Ascending aorta (tissue), 2 donors: Measurements from ENCODE around the gene MAST3. TPM values are rescaled to one million over a fixed set of nuclear protein-coding genes. Genes with fewer than 3 reads are reported as not detected.

Experiments
- DNase-seq, 2 donors: peaks; one replicate each; pipeline ENCODE4 v3.0.0-alpha.2; 2019; ENCODE audit warnings: low spot score in 2 of 2
- H3K27ac ChIP-seq, 2 donors: fragments of 200-600 bp; sonication (generic); one replicate each; pipeline ENCODE4 v1.5.1; 2016 to 2017; ENCODE audit warnings: mild to moderate bottlenecking in 1 of 2
- H3K27me3 ChIP-seq: fragments of 200-600 bp; sonication (generic); one replicate; pipeline ENCODE4 v1.5.1; 2017
- H3K36me3 ChIP-seq, 2 donors: fragments of 200-600 bp; sonication (generic); one replicate each; pipeline ENCODE4 v1.5.1; 2016
- H3K4me1 ChIP-seq, 2 donors: fragments of 200-600 bp; sonication (generic); one replicate each; pipeline ENCODE4 v1.5.1; 2016 to 2017; ENCODE audit warnings: mild to moderate bottlenecking in 1 of 2
- H3K4me3 ChIP-seq, 2 donors: fragments of 200-600 bp; sonication (generic); one replicate each; pipeline ENCODE4 v1.5.1; 2016 to 2017; ENCODE audit warnings: mild to moderate bottlenecking in 1 of 2
- H3K9me3 ChIP-seq, 2 donors: fragments of 200-600 bp; sonication (generic); one replicate each; pipeline ENCODE4 v1.5.1; 2016
- CTCF ChIP-seq, 3 experiments: fragments of 200-600 bp in 2 of 3; fragments of 450-650 bp in 1 of 3; sonication (generic) in 2 of 3; IDR thresholded peaks; one replicate each; pipeline ENCODE4 v1.5.1; 2016 to 2019; ENCODE audit warnings: antibody characterized with exemption in 3 of 3, mild to moderate bottlenecking in 1 of 3, moderate library complexity in 1 of 3
- intact Hi-C: fragments of 100-400 bp; cut with DNase I; formaldehyde crosslinking; loops from one replicate; pipeline ENCODE4 v1.15.1; 2023
- total RNA-seq: library from RNA; depleted of rRNA; stranded (reverse); fragments of >200 nt; gene quantifications from one replicate; pipeline ENCODE4 v1.1.0, GENCODE V29; 2016

The MAST3 gene
- total RNA-seq, 1 donor from 2014 or later = 32.8 TPM

DNA sequence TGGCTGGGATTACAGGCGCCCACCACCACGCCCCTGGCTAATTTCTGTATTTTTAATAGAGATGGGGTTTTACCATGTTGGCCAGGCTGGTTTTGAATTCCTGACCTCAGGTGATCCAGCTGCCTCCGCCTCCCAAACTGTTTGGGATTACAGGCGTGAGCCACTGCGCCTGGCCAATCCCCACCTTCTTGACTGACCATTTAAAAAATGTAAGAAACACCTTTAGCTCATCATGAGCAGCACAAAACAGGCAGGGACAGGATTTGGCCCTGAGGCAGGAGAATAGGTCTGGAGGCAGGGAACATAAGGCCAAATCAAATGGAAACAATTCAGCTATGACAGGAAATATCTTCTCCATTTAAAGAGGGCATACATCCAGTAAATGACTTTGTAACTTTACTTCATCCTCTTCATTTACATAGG is 94.1 kb downstream of the MAST3 start:
- no peaks in the 10 kb centered on the region for H3K9me3 ChIP-seq
- H3K27me3 ChIP-seq = no peaks in the 10 kb centered on the region
- DNase-seq = no peak
- H3K27ac ChIP-seq = peak overlapping the region; percentile 87 to 92
- peaks cover 10 to 11% of the 10 kb centered on the region in 2 donors for H3K4me1 ChIP-seq
- no peak for TF ChIP-seq CTCF (IDR thresholded peaks at IDR 0.05)
- H3K36me3 ChIP-seq = peaks cover 0 to 9% of the 10 kb centered on the region in 2 donors
- H3K4me3 ChIP-seq = peak overlapping the region; percentile 67 to 71
- intact Hi-C loops = loop anchor here (1.0 to 5.0 kb wide), 3 partner anchors 33 to 136 kb away; no protein-coding TSS in a partner anchor

DNA sequence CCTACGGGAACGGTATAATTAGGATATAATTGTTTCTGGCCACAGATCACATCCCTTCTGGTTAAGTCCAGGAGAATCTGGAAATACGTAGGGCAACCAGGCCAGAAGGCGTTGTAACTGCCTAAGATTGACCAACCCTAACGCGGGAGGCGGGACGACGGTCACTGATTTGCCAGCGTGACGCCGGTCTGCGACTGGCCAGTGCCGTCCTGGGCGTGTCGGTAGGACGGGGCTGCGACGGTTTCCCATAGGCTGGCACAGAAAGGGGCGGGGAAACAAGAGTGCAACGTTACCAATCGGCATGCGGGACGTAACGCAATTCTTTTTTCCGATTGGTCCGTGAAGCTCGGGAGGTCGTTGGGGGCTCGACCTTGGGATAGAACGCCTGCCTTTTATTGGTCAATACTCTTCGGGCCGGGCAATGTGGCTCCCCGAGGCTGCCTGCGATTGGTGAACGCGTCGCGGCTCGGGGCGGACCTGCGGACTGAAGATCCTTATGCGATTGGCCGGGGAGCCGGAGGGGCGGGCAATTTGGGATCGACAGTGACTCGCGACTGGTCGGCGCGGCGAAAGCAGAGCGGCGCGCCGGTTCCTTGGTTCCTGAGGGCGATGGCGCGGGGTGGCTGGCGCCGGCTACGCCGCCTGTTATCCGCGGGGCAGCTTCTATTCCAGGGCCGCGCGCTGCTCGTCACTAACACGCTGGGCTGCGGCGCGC is 95.3 kb downstream of the MAST3 start, which contains the start of gene MPV17L2:
Gene MPV17L2 (plus strand): TSS at position 546 of the 715 bp plus-strand sequence. CDS start 64 bp downstream, at position 610.
- peak; percentile 98 to 100 for DNase-seq
- Histone ChIP-seq H3K9me3 (no peaks in the 10 kb centered on the region), H3K4me1 (peaks cover 10 to 11% of the 10 kb centered on the region in 2 donors), H3K27ac (peak within 1 kb of the TSS; percentile 87 to 92), H3K27me3 (no peaks in the 10 kb centered on the region), H3K4me3 (peak within 1 kb of the TSS; percentile 84 to 96), H3K36me3 (peaks cover 0 to 12% of the 10 kb centered on the region in 2 donors)
- TF ChIP-seq CTCF (IDR thresholded peaks at IDR 0.05) = no peak
- intact Hi-C loops = loop anchor here (1.0 to 5.0 kb wide), 4 partner anchors 11 to 134 kb away; partner anchors contain the start of gene RAB3A

DNA sequence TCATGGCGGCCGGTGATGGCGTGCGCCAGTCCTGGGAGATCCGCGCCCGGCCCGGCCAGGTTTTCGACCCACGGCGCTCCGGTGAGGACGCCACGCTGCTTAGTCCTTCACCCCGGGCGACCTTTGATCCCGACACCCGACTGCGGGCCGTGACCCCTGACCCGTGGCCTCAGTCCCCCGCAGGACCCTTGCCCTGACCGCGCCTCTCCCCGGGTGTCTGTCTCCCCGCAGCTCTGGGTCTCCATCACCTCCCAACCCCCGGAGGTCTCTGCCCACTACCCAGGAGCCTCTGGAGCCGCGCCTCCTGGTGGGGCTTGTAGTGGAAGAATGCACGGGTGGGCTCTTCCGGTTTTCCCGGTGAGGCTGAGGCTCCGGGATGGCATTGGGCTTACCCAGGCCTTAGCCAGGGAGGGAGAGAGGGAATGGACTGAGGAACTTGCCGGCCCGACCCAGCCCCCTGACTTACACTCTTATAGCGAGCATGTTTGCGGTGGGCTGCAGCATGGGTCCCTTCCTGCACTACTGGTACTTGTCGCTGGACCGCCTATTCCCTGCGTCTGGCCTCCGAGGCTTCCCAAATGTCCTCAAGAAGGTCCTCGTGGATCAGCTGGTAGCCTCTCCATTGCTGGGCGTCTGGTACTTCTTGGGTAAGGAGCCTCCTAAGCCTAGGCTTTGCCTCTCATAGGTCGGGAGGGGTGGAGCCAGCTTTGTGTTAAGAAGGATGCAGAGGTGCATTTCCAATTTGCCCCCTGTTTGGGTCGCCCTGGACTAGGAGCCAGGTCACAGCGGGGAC is 96.0 kb downstream of the MAST3 start:
- Histone ChIP-seq H3K27ac (peak overlapping the region; percentile 80 to 90), H3K4me1 (peaks cover 10 to 11% of the 10 kb centered on the region in 2 donors), H3K4me3 (peak overlapping the region; percentile 84 to 96), H3K27me3 (no peaks in the 10 kb centered on the region), H3K9me3 (no peaks in the 10 kb centered on the region), H3K36me3 (peaks cover 0 to 16% of the 10 kb centered on the region in 2 donors)
- TF ChIP-seq CTCF (IDR thresholded peaks at IDR 0.05) = no peak
- intact Hi-C loops = loop anchor here (1.0 to 5.0 kb wide), 2 partner anchors 11 to 134 kb away; partner anchors contain the start of gene RAB3A
- no peak for DNase-seq

- no peaks in the 10 kb centered on the region for H3K27me3 ChIP-seq
- H3K36me3 ChIP-seq = peaks cover 2 to 20% of the 10 kb centered on the region in 2 donors
- peaks cover 10 to 11% of the 10 kb centered on the region in 2 donors for H3K4me1 ChIP-seq
- H3K4me3 ChIP-seq = peak overlapping the region; percentile 84 to 96
- intact Hi-C loops = loop anchor here (5.0 kb wide), 1 partner anchor 133 kb away; no protein-coding TSS in a partner anchor
- H3K27ac ChIP-seq = peak overlapping the region in 1 of 2 donors; percentile 6
- TF ChIP-seq CTCF (IDR thresholded peaks at IDR 0.05) = no peak
- H3K9me3 ChIP-seq = no peaks in the 10 kb centered on the region
- no peak for DNase-seq
These were observed 96.6 kb downstream of the MAST3 start for GRCh38 chr19:18194181-18194530.

GRCh38 chr19:18194554-18195238 is 97.1 kb downstream of the MAST3 start:
- Histone ChIP-seq H3K9me3 (no peaks in the 10 kb centered on the region), H3K27me3 (no peaks in the 10 kb centered on the region), H3K27ac (peak overlapping the region in 1 of 2 donors; percentile 6), H3K4me3 (peak overlapping the region; percentile 84 to 96), H3K36me3 (peaks cover 6 to 20% of the 10 kb centered on the region in 2 donors), H3K4me1 (peaks cover 10 to 11% of the 10 kb centered on the region in 2 donors)
- DNase-seq = no peak
- TF ChIP-seq CTCF (IDR thresholded peaks at IDR 0.05) = no peak
- intact Hi-C loops = loop anchor here (5.0 kb wide), 1 partner anchor 133 kb away; no protein-coding TSS in a partner anchor
